ENCODE results near the gene CROCC.
A peak's percentile ranks its signal among the peaks of the same experiment; 100 is the strongest.
"Not testable (repeated sequence)": the region's sequence is repeated elsewhere in the genome, so short reads cannot be mapped to it uniquely, and the experiment has no call there.

Gene CROCC

DNA sequence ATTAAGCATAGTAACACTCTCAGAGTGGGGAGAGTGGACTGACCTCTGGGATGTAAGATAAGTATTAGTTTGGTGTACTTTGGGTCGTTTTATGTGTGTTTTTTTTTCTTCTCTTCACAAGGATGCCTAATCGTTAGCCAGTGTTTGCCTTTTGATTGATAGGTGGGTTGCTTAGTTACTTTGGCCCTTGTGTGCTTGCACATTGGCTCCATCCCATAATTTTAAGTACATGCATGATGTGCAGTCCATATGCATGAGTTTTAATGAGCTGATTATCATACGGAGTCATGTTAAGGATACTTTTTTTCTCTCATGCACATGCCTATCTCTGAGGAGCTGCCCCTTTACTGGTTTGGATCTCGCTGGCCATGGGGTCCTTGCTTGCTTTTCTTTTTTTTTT lies 30.7 kb upstream of the CROCC start:
- H3K4me3 Mint-ChIP-seq, H3K27me3 Mint-ChIP-seq, H3K27ac Mint-ChIP-seq: not testable (repeated sequence)

GRCh38 chr1:16892978-16893525 lies 28.7 kb upstream of the CROCC start:
- not testable (repeated sequence) for ATAC-seq (ENCODE audit: low read depth); H3K4me3 Mint-ChIP-seq; H3K27ac Mint-ChIP-seq; H3K9me3 Mint-ChIP-seq; H3K36me3 Mint-ChIP-seq; H3K27me3 Mint-ChIP-seq; DNase-seq (ENCODE audit: low spot score in 2 of 2)
- H3K4me1 Mint-ChIP-seq = peaks cover 14% of the 10 kb centered on the region

More for the DNA sequence above, 30.7 kb upstream of the CROCC start:
- DNase-seq (ENCODE audit: low spot score in 2 of 2); H3K36me3 Mint-ChIP-seq; H3K9me3 Mint-ChIP-seq; H3K4me1 Mint-ChIP-seq; ATAC-seq (ENCODE audit: low read depth): not testable (repeated sequence)

DNA sequence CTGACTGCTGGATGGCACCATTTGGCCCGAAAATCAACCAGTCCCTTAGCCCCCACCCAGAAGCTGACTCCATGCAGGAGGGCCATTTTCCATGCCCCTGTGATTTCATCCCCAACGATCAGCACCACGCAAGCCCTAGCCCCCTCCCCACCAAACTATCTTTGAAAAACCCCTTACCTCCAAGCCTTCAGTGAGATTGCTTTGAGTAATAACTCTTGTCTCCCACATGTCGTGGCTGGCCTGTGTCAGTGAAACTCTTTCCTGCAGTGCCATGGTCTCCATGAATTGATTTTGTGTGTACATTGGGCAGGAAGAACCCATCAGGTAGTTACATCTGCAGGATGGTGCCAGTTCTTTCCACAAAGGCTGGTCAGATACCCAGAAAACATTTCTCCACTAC lies 27.9 kb upstream of the CROCC start:
- not testable (repeated sequence) for H3K36me3 Mint-ChIP-seq; H3K27me3 Mint-ChIP-seq; H3K4me3 Mint-ChIP-seq; H3K27ac Mint-ChIP-seq; H3K9me3 Mint-ChIP-seq; ATAC-seq (ENCODE audit: low read depth); DNase-seq (ENCODE audit: low spot score in 2 of 2)
- H3K4me1 Mint-ChIP-seq = peaks cover 14% of the 10 kb centered on the region

GRCh38 chr1:16894338-16894737 lies 27.4 kb upstream of the CROCC start:
- not testable (repeated sequence) for DNase-seq (ENCODE audit: low spot score in 2 of 2); ATAC-seq (ENCODE audit: low read depth); H3K9me3 Mint-ChIP-seq; H3K36me3 Mint-ChIP-seq; H3K27me3 Mint-ChIP-seq
- Mint-ChIP-seq H3K4me1 (peaks cover 14% of the 10 kb centered on the region), H3K27ac (peak overlapping the region; percentile 100), H3K4me3 (peak overlapping the region; percentile 44)

DNA sequence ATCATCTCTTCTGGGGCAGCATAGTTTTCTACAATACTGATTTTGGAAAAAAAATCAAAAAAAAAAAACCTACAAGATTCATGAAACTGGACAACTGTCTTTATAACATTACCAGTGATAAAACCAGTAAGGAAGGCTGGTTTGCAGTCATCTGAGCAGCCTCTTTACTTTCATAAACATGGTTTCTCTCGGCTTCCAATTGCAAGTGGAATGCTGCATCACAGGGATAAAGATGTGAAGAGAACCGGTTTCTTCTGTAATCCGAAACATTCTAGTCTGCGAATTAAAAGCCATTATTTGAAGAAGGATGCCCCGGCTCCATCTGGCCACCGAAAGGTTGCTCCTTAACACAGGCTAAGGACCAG lies 26.5 kb upstream of the CROCC start:
- DNase-seq (ENCODE audit: low spot score in 2 of 2); H3K36me3 Mint-ChIP-seq; H3K27me3 Mint-ChIP-seq; ATAC-seq (ENCODE audit: low read depth); H3K9me3 Mint-ChIP-seq: not testable (repeated sequence)
- Mint-ChIP-seq H3K4me3 (peak overlapping the region; percentile 80), H3K27ac (peak overlapping the region; percentile 100), H3K4me1 (peaks cover 14% of the 10 kb centered on the region)

- ATAC-seq (ENCODE audit: low read depth) = peak; percentile 98
- H3K9me3 Mint-ChIP-seq, H3K36me3 Mint-ChIP-seq, H3K27me3 Mint-ChIP-seq: not testable (repeated sequence)
- Mint-ChIP-seq H3K4me3 (peak within 1 kb of the TSS; percentile 80), H3K27ac (peak within 1 kb of the TSS; percentile 100), H3K4me1 (peaks cover 14% of the 10 kb centered on the region)
- DNase-seq (ENCODE audit: low spot score in 2 of 2) = peak; percentile 83 to 99
These were observed 26.0 kb upstream of the CROCC start, which contains the start of gene RNU1-2 for GRCh38 chr1:16895598-16896315. TSS of gene RNU1-2 (plus strand) at chr1:16895980.

GRCh38 chr1:16896316-16897055 lies 25.2 kb upstream of the CROCC start:
- Mint-ChIP-seq H3K4me1 (peaks cover 18% of the 10 kb centered on the region), H3K27ac (peak overlapping the region; percentile 100), H3K4me3 (peak overlapping the region; percentile 80)
- peak; percentile 11 for ATAC-seq (ENCODE audit: low read depth)
- H3K9me3 Mint-ChIP-seq, H3K27me3 Mint-ChIP-seq, H3K36me3 Mint-ChIP-seq: not testable (repeated sequence)
- DNase-seq (ENCODE audit: low spot score in 2 of 2) = peak; percentile 75 to 83

- Mint-ChIP-seq H3K4me3 (peak overlapping the region; percentile 56), H3K4me1 (peaks cover 23% of the 10 kb centered on the region), H3K27ac (peak overlapping the region; percentile 72)
- H3K27me3 Mint-ChIP-seq; H3K36me3 Mint-ChIP-seq; DNase-seq (ENCODE audit: low spot score in 2 of 2); ATAC-seq (ENCODE audit: low read depth); H3K9me3 Mint-ChIP-seq: not testable (repeated sequence)
These were observed 24.1 kb upstream of the CROCC start for GRCh38 chr1:16897653-16898052.

DNA sequence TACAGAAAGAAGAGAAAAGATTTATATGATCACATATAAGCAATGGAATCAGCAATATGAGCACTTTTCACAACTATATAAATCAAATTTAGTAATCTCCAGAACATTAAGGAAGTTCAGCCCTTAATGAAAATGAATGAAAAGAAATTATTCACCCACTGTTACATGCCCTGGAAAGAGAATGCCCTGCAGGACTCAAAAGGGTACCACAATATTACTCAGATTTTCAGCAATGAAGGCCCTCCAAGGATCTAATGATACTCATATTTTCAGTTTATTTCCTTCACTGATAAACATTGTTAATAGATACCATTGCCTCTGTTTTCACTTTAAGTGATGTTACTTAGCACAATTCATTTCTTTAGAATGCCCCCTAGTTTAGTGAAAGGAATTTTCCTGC lies 23.4 kb upstream of the CROCC start:
- not testable (repeated sequence) for H3K36me3 Mint-ChIP-seq; H3K27me3 Mint-ChIP-seq; H3K27ac Mint-ChIP-seq; H3K9me3 Mint-ChIP-seq; DNase-seq (ENCODE audit: low spot score in 2 of 2); ATAC-seq (ENCODE audit: low read depth); H3K4me3 Mint-ChIP-seq
- H3K4me1 Mint-ChIP-seq = peaks cover 27% of the 10 kb centered on the region

DNA sequence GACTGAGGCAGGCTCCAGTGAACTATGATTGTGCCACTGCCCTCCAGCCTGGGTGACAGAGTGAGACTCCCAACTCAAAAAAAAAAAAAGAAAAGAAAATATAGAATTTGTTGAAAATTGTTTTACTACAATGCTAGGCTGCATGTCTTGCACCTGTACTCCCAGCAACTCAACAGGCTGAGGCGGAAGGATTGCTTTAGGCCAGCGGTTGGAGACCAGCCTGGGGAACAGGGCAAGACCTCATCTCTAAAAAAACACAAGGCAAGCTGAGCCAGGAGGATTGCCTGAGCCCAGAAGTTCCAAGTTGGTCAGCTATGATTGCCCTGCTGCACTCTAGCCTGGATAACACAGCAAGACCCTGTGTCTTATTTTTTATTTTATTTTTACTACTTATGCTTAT lies 22.7 kb upstream of the CROCC start:
- H3K27ac Mint-ChIP-seq; H3K4me3 Mint-ChIP-seq; H3K9me3 Mint-ChIP-seq; ATAC-seq (ENCODE audit: low read depth); H3K27me3 Mint-ChIP-seq; DNase-seq (ENCODE audit: low spot score in 2 of 2); H3K36me3 Mint-ChIP-seq: not testable (repeated sequence)
- peaks cover 27% of the 10 kb centered on the region for H3K4me1 Mint-ChIP-seq

DNA sequence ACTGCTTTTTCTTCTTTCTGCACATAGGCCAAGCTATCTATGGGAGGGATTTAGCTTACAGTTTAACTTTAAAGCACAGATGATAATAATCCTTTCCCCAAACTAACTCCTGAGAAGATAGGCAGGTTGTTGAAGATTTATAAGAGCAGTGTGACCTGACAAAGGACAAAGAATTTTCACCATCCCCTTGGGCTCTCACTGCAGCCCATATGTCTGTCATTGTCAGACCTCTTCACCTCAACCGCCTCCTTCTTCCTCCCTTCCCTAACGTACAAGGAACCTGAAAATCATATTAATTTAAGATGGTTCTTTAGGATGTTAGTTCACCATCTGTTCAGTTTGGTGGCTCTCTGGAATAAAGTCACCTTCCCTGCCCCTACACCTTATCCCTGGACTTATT lies 21.0 kb upstream of the CROCC start:
- Mint-ChIP-seq H3K36me3 (no peaks in the 10 kb centered on the region), H3K9me3 (no peaks in the 10 kb centered on the region), H3K27ac (no peak overlapping the region), H3K4me3 (peak overlapping the region; percentile 1), H3K4me1 (peaks cover 24% of the 10 kb centered on the region), H3K27me3 (no peaks in the 10 kb centered on the region)
- no peak for DNase-seq (ENCODE audit: low spot score in 2 of 2)
- ATAC-seq (ENCODE audit: low read depth) = no peak

DNA sequence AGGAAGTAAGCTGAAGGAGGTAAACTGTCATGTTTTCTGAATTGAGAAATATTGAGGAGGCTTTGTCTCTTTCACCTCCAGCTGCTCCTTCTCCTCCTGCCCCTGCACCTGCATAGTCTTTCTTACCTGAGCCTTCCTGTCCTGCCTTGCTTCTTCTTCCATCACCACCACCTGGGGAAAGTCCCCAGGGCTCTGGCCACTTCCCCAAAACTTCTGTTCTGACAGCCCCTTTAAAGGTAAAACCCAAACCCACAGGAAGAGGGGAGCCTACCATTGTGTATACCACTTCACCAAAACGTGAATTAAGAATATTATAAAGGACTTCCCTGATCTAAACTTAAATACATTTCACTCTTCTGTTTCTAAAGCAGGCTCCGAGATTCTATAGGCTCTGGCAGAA lies 20.4 kb upstream of the CROCC start:
- not testable (repeated sequence) for DNase-seq (ENCODE audit: low spot score in 2 of 2); H3K9me3 Mint-ChIP-seq; H3K36me3 Mint-ChIP-seq; H3K27me3 Mint-ChIP-seq; H3K4me3 Mint-ChIP-seq; ATAC-seq (ENCODE audit: low read depth)
- Mint-ChIP-seq H3K27ac (peak overlapping the region; percentile 5), H3K4me1 (peaks cover 23% of the 10 kb centered on the region)

DNA sequence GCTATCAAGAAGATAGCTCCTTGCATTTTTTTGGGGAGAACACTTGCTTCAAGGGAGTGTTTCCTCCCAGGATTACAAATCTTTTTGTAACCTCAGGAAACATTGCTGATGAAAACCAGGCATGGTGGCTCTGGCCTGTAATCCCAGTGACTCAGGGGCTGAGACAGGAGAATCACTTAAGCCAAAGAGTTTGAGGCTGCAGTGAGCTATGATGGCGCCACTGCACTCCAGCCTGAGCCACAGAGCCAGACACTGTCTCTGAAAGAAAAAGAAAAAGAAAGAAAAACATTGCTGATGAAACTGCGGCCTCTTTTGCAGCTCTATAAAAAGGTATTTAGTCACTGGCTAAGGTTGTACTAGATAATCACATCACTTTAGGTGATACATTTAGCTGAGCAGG lies 18.7 kb upstream of the CROCC start:
- ATAC-seq (ENCODE audit: low read depth) = no peak
- Mint-ChIP-seq H3K27ac (no peak overlapping the region), H3K27me3 (no peaks in the 10 kb centered on the region), H3K4me1 (peaks cover 15% of the 10 kb centered on the region), H3K9me3 (no peaks in the 10 kb centered on the region), H3K4me3 (peak overlapping the region; percentile 27), H3K36me3 (no peaks in the 10 kb centered on the region)
- no peak for DNase-seq (ENCODE audit: low spot score in 2 of 2)

DNA sequence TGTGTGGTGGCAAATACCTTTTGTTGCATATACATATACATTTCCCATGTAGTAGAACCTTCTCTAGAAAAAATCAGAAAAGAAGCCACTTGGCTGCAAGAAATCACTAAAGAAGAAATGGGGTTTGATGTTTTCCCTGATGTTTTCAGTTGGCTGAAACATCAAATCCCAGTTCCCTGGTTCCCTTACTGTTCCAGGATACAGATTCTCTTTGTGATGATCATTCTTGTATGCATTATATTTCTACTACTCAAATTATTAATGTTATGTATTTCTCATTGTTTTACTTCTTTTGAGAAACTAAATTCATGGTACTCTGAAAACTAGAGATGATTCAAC lies 18.3 kb upstream of the CROCC start:
- DNase-seq (ENCODE audit: low spot score in 2 of 2) (no peak), ATAC-seq (ENCODE audit: low read depth) (no peak)
- Mint-ChIP-seq H3K36me3 (no peaks in the 10 kb centered on the region), H3K27me3 (no peaks in the 10 kb centered on the region), H3K27ac (no peak overlapping the region), H3K9me3 (no peaks in the 10 kb centered on the region), H3K4me1 (peaks cover 15% of the 10 kb centered on the region), H3K4me3 (no peak overlapping the region)

All from memory B cell (primary cell).